Liver (tissue), 9 donors: ENCODE results near the gene OTOF. TPM values are rescaled to one million over a fixed set of nuclear protein-coding genes. Genes with fewer than 3 reads are reported as not detected.

Experiments used
- DNase-seq: peaks from one replicate; pipeline ENCODE4 v3.0.0-alpha.2; 2017; ENCODE audit warnings: low spot score
- H3K27ac ChIP-seq, 2 donors: one replicate each; pipeline ENCODE4 v1.7.0; 2013; ENCODE audit warnings: inconsistent platforms in 2 of 2, low read length in 2 of 2, control low read depth in 1 of 2, low read depth in 1 of 2, mild to moderate bottlenecking in 1 of 2
- H3K27me3 ChIP-seq, 4 donors: one replicate each; pipeline versions ENCODE4 v1.6.1 to v1.7.0; 2013; ENCODE audit warnings: low read length in 3 of 4, inconsistent platforms in 1 of 4, mild to moderate bottlenecking in 1 of 4, moderate library complexity in 1 of 4; ENCODE audit not compliant: control insufficient read depth in 4 of 4, insufficient read depth in 4 of 4
- H3K36me3 ChIP-seq, 4 donors: one replicate each; pipeline versions ENCODE4 v1.6.1 to v1.7.0; 2013; ENCODE audit warnings: low read length in 3 of 4, mild to moderate bottlenecking in 3 of 4, low read depth in 1 of 4, moderate library complexity in 1 of 4; ENCODE audit not compliant: control insufficient read depth in 4 of 4, insufficient read depth in 3 of 4
- H3K4me1 ChIP-seq, 4 donors: one replicate each; pipeline versions ENCODE4 v1.6.1 to v1.7.0; 2013; ENCODE audit warnings: low read length in 3 of 4, mild to moderate bottlenecking in 3 of 4, moderate library complexity in 1 of 4; ENCODE audit not compliant: control insufficient read depth in 4 of 4, insufficient read depth in 4 of 4
- H3K4me3 ChIP-seq, 3 donors: one replicate each; pipeline versions ENCODE4 v1.6.1 to v1.7.0; 2013; ENCODE audit warnings: low read length in 3 of 3, control low read depth in 1 of 3, low read depth in 1 of 3, mild to moderate bottlenecking in 1 of 3
- H3K9ac ChIP-seq, 2 donors: one replicate each; pipeline ENCODE4 v1.7.0; 2013; ENCODE audit warnings: low read length in 2 of 2, mild to moderate bottlenecking in 2 of 2, moderate library complexity in 2 of 2, control low read depth in 1 of 2, low read depth in 1 of 2
- H3K9me3 ChIP-seq, 4 donors: one replicate each; pipeline versions ENCODE4 v1.6.1 to v1.7.0; 2013; ENCODE audit warnings: low read length in 3 of 4; ENCODE audit not compliant: control insufficient read depth in 4 of 4
- EGR1 ChIP-seq, 2 donors: IDR thresholded peaks; 2 replicates each; pipeline ENCODE4 v1.6.1; 2016 to 2018; ENCODE audit warnings: antibody characterized with exemption in 2 of 2, low read depth in 2 of 2
- FOXA1 ChIP-seq: IDR thresholded peaks from 2 replicates; pipeline ENCODE4 v1.6.1; 2016; ENCODE audit warnings: antibody characterized with exemption
- FOXA2 ChIP-seq: IDR thresholded peaks from 2 replicates; pipeline ENCODE4 v1.6.1; 2016; ENCODE audit warnings: antibody characterized with exemption
- GABPA ChIP-seq, 2 donors: IDR thresholded peaks in 1 of 2; conservative IDR thresholded peaks in 1 of 2; 2 replicates each; pipeline ENCODE4 v1.6.1; 2016; ENCODE audit warnings: antibody characterized with exemption in 2 of 2, mild to moderate bottlenecking in 1 of 2, moderate library complexity in 1 of 2
- HNF4A ChIP-seq, 2 donors: conservative IDR thresholded peaks; 2 replicates each; pipeline ENCODE4 v1.6.1; 2016; ENCODE audit warnings: antibody characterized with exemption in 2 of 2, mild to moderate bottlenecking in 2 of 2
- HNF4G ChIP-seq: IDR thresholded peaks from 2 replicates; pipeline ENCODE4 v1.6.1; 2016; ENCODE audit warnings: antibody characterized with exemption
- JUND ChIP-seq, 2 donors: IDR thresholded peaks; 2 replicates each; pipeline ENCODE4 v1.6.1; 2016; ENCODE audit warnings: antibody characterized with exemption in 2 of 2
- NR2F2 ChIP-seq: IDR thresholded peaks from 2 replicates; pipeline ENCODE4 v1.6.1; 2016; ENCODE audit warnings: antibody characterized with exemption
- RXRA ChIP-seq, 2 donors: IDR thresholded peaks; 2 replicates each; pipeline ENCODE4 v1.6.1; 2017 to 2018; ENCODE audit warnings: antibody characterized with exemption in 2 of 2, mild to moderate bottlenecking in 1 of 2
- SP1 ChIP-seq: IDR thresholded peaks from 2 replicates; pipeline ENCODE4 v1.6.1; 2018; ENCODE audit warnings: antibody characterized with exemption, mild to moderate bottlenecking
- TAF1 ChIP-seq: conservative IDR thresholded peaks from 2 replicates; pipeline ENCODE4 v1.6.1; 2016; ENCODE audit warnings: antibody characterized with exemption, mild to moderate bottlenecking
- YY1 ChIP-seq: IDR thresholded peaks from 2 replicates; pipeline ENCODE4 v1.6.1; 2016; ENCODE audit warnings: antibody characterized with exemption, mild to moderate bottlenecking
- WGBS: extraction: QIAGEN DNeasy Blood & Tissue Kit; methylation state at CpG from one replicate; pipeline ENCODE4 v1.1.7; 2013; 5-methylcytosine and 5-hydroxymethylcytosine counted together
- polyA plus RNA-seq, 2 donors: library from polyadenylated mRNA; stranded (reverse) in 1 of 2; unstranded in 1 of 2; fragments of 200-250 nt in 1 of 2; fragments of >200 nt in 1 of 2; fragmentation: Nextera tagmentation in 1 of 2; extraction: Ambion mirVana in 1 of 2; gene quantifications; one replicate each; pipeline versions ENCODE4 v1.2.1 to v1.2.3, GENCODE V29; 2013 to 2015
- total RNA-seq, 2 donors: library from RNA; depleted of rRNA; stranded (reverse); fragments of >200 nt; gene quantifications; one replicate each; pipeline ENCODE4 v1.2.3, GENCODE V29; 2014
- TF ChIP-seq, protein P1 (sequence below): IDR thresholded peaks from 2 replicates; pipeline ENCODE4 v1.6.1; 2016; ENCODE audit warnings: antibody characterized with exemption, mild to moderate bottlenecking
- TF ChIP-seq, protein P2 (sequence below): IDR thresholded peaks from 2 replicates; pipeline ENCODE4 v1.6.1; 2016; ENCODE audit warnings: antibody characterized with exemption
- TF ChIP-seq, protein P3 (sequence below): IDR thresholded peaks from 2 replicates; pipeline ENCODE4 v1.6.1; 2016; ENCODE audit warnings: antibody characterized with exemption
- TF ChIP-seq, protein P4 (sequence below): fragments of 150-350 bp; IDR thresholded peaks from 2 replicates; pipeline ENCODE4 v1.5.1; 2017; ENCODE audit warnings: improper control_type of control experiment, low read depth, low read length; ENCODE audit not compliant: missing input control
- TF ChIP-seq, protein P5 (sequence below): IDR thresholded peaks from 2 replicates; pipeline ENCODE4 v1.6.1; 2016; ENCODE audit warnings: antibody characterized with exemption
- donor health status: healthy.
- donor health status: healthy.
- donor health status: healthy.
- donor health status: healthy.
- donor health status: healthy.

Gene OTOF
- total and polyA plus RNA-seq, 4 donors, result 0.06 to 0.28 (median 0.07) TPM; not detected in 1

DNA sequence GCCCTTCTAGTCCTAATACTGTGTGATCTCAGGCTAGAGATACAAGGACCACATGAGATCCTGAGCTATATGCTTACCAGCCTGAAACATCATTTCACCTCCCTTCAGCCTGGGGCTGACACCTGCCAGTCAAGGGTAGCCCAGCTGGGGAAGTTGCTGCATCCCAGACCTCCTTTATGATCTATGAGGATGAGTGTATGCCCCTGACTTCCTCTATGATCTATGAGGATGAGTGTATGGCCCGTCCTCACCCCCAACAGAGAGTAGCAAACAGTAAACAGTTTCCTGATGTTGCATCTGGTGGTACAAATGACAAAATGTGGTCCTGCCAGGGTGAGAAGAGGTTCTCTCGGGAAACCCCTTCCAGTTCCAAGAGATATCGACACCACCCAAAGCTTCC is 8.9 kb upstream of the OTOF start:
- no peaks in the 10 kb centered on the region for H3K27me3 ChIP-seq
- TF ChIP-seq HNF4G, result no peak
- TF ChIP-seq, protein P1, sequence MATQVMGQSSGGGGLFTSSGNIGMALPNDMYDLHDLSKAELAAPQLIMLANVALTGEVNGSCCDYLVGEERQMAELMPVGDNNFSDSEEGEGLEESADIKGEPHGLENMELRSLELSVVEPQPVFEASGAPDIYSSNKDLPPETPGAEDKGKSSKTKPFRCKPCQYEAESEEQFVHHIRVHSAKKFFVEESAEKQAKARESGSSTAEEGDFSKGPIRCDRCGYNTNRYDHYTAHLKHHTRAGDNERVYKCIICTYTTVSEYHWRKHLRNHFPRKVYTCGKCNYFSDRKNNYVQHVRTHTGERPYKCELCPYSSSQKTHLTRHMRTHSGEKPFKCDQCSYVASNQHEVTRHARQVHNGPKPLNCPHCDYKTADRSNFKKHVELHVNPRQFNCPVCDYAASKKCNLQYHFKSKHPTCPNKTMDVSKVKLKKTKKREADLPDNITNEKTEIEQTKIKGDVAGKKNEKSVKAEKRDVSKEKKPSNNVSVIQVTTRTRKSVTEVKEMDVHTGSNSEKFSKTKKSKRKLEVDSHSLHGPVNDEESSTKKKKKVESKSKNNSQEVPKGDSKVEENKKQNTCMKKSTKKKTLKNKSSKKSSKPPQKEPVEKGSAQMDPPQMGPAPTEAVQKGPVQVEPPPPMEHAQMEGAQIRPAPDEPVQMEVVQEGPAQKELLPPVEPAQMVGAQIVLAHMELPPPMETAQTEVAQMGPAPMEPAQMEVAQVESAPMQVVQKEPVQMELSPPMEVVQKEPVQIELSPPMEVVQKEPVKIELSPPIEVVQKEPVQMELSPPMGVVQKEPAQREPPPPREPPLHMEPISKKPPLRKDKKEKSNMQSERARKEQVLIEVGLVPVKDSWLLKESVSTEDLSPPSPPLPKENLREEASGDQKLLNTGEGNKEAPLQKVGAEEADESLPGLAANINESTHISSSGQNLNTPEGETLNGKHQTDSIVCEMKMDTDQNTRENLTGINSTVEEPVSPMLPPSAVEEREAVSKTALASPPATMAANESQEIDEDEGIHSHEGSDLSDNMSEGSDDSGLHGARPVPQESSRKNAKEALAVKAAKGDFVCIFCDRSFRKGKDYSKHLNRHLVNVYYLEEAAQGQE, result no peak
- TF ChIP-seq FOXA2, result no peak
- TF ChIP-seq YY1, result no peak
- TF ChIP-seq TAF1, result no peak
- TF ChIP-seq, protein P2, sequence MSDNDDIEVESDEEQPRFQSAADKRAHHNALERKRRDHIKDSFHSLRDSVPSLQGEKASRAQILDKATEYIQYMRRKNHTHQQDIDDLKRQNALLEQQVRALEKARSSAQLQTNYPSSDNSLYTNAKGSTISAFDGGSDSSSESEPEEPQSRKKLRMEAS, result no peak
- TF ChIP-seq EGR1 (IDR thresholded peaks at IDR 0.05; ENCODE audit: low read depth in 2 of 2), result no peak
- TF ChIP-seq, protein P3, sequence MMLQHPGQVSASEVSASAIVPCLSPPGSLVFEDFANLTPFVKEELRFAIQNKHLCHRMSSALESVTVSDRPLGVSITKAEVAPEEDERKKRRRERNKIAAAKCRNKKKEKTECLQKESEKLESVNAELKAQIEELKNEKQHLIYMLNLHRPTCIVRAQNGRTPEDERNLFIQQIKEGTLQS, result no peak
- no peak for TF ChIP-seq FOXA1
- no peak for TF ChIP-seq RXRA (IDR thresholded peaks at IDR 0.05)
- TF ChIP-seq, protein P4, sequence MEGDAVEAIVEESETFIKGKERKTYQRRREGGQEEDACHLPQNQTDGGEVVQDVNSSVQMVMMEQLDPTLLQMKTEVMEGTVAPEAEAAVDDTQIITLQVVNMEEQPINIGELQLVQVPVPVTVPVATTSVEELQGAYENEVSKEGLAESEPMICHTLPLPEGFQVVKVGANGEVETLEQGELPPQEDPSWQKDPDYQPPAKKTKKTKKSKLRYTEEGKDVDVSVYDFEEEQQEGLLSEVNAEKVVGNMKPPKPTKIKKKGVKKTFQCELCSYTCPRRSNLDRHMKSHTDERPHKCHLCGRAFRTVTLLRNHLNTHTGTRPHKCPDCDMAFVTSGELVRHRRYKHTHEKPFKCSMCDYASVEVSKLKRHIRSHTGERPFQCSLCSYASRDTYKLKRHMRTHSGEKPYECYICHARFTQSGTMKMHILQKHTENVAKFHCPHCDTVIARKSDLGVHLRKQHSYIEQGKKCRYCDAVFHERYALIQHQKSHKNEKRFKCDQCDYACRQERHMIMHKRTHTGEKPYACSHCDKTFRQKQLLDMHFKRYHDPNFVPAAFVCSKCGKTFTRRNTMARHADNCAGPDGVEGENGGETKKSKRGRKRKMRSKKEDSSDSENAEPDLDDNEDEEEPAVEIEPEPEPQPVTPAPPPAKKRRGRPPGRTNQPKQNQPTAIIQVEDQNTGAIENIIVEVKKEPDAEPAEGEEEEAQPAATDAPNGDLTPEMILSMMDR, result no peak
- no peak for TF ChIP-seq HNF4A (conservative IDR thresholded peaks at IDR 0.05)
- no peak for TF ChIP-seq NR2F2
- TF ChIP-seq, protein P5, sequence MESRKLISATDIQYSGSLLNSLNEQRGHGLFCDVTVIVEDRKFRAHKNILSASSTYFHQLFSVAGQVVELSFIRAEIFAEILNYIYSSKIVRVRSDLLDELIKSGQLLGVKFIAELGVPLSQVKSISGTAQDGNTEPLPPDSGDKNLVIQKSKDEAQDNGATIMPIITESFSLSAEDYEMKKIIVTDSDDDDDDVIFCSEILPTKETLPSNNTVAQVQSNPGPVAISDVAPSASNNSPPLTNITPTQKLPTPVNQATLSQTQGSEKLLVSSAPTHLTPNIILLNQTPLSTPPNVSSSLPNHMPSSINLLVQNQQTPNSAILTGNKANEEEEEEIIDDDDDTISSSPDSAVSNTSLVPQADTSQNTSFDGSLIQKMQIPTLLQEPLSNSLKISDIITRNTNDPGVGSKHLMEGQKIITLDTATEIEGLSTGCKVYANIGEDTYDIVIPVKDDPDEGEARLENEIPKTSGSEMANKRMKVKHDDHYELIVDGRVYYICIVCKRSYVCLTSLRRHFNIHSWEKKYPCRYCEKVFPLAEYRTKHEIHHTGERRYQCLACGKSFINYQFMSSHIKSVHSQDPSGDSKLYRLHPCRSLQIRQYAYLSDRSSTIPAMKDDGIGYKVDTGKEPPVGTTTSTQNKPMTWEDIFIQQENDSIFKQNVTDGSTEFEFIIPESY, result no peak
- no peak for TF ChIP-seq GABPA (IDR thresholded peaks at IDR 0.05 in 1 of 2, conservative IDR thresholded peaks at IDR 0.05 in 1 of 2)
- no peak for TF ChIP-seq JUND (IDR thresholded peaks at IDR 0.05)
- TF ChIP-seq SP1, result no peak
- no peaks in the 10 kb centered on the region for H3K36me3 ChIP-seq
- H3K9ac ChIP-seq, result no peak overlapping the region
- no peak for DNase-seq
- H3K4me3 ChIP-seq, result no peak overlapping the region
- WGBS, result 94% methylated on average over 3 of the region's 3 CpGs
- peaks cover 10 to 35% (median 21%) of the 10 kb centered on the region in 4 donors for H3K4me1 ChIP-seq
- H3K27ac ChIP-seq, result no peak overlapping the region
- no peaks in the 10 kb centered on the region for H3K9me3 ChIP-seq
